HG02870 (cell line): ENCODE measurements around the gene NODAL.

Experiments used
- ATAC-seq: cut with Tn5 transposase; IDR thresholded peaks from one replicate; pipeline ENCODE4 v1.9.1; 2021; ENCODE audit warnings: mild to moderate bottlenecking, moderate library complexity; ENCODE audit not compliant: unreplicated experiment

Gene NODAL

DNA sequence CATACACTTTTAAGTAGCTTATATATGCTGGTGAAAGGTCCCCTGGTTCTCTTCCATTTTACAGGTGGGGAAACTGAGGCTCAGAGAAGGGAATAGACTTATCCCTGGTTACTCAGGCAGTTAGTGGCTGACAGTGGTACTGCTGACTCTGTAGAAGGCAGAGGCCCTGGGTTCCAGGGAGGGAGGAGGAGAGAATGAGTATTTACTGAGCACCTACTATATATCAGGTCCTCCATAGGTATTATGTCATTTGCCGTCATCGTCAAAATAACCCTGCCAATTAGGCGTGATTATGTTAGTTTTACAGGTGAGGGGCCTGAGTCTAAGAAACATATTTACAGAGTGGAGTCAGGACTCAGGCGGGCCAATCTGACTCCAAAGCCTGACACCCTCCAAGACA, 23.8 kb upstream of the NODAL start:
- ATAC-seq = no peak

DNA sequence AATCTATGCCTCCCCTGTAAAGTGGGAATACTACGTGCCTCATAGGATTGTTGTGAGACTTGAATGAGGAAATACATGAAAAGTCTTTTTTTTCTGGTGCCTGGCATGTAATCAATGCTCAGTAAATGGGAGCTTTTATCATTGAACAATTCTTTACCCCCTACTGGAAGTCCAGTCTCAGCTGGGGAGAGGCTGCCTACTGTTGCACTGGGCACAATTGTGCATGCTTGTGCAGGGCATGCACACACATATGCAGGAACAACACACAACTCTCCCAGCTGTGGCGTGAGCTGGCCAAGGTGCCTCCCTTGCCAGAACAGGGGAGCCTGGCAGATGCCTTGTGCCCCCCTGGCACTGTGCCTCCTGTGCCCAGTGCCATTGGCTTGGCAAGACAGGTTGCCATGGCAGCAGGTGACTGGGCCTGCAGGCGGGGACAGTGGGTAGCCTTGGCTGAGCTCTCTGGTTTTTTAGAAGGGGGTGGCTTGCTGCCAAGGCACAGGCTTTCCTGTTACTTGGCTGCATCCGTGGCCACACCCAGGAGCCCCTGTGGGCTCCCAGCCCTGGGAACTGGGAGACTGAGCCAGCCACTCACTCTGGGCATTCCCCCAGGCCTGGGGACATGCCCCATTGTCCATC, 21.0 kb upstream of the NODAL start:
- ATAC-seq = no peak

DNA sequence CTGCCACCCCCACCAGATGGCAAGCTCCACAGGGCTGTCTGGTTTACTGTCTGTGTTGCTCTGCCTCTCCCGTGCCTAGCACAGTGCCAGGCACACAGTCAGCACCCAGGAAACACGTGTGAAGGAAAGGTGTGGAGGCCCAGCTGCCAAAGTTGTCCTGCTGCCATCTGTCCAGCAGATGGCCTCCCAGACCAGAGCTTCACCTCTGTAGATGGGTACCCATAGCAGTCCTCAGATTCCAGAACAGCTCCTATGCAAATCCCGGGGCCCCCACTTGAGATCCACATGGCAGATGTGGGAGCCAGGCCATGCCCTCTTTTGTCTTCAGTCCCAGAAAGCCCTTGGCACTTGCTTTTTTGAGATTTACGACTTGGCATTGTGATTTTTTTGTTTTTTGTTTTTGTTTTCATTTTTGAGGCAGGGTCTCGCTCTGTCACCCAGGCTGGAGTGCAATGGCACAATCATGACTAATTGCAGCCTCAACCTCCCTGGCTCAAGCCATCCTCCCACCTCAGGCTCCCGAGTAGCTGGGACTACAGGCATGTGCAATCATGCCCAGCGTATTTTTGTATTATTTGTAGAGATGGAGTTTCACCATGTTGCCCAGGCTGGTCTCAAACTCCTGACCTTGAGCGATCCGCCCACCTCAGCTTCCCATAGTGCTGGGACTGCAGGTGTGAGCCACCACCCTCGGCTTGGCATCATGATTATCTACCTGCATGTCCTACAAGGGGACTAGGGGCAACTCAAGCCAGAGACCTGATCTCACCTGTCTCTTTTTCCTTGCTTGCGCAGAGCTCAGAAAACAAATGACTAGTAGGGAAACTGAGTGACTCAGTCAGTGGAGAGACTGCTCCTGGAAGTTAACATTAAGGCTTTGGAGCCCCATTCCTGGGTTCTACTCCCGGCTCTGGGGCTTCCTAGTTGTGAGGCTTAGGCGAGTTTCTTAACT, 20.2 kb upstream of the NODAL start:
- no peak for ATAC-seq

DNA sequence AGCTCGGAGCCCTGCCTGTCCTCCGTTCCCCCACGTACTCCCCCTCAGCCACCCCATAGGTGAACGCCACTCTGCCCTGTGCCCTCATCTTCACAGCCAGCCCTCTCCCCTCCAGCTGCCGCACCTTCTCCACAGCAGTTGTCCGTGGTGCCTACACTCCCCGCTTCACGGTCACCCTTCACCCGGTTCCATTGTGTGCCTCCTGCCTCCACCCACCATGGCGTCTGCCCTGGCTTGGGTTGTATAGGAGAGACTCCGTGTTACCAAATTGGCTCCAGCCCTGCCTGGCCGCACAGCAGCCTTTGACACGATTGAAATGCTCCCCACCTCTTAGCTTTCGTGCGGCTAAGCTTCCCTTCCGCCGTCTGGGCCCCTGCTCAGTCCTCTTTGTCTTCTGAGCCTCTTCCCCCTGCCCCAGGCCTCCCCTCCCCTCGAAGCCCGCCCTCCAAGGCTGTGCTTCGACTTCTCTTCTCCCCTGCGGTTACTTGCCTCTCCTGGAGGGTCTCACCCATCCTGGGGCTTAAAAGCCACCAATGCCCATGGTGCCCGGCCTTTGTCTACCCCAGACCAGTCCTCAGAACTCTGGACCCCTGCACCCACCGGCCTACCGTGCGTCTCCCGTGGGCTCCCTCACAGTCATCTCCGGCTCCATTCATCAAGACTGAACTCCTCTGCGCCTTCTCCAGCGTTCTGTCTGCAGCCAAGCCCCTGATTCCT, 18.5 kb upstream of the NODAL start:
- no peak for ATAC-seq

DNA sequence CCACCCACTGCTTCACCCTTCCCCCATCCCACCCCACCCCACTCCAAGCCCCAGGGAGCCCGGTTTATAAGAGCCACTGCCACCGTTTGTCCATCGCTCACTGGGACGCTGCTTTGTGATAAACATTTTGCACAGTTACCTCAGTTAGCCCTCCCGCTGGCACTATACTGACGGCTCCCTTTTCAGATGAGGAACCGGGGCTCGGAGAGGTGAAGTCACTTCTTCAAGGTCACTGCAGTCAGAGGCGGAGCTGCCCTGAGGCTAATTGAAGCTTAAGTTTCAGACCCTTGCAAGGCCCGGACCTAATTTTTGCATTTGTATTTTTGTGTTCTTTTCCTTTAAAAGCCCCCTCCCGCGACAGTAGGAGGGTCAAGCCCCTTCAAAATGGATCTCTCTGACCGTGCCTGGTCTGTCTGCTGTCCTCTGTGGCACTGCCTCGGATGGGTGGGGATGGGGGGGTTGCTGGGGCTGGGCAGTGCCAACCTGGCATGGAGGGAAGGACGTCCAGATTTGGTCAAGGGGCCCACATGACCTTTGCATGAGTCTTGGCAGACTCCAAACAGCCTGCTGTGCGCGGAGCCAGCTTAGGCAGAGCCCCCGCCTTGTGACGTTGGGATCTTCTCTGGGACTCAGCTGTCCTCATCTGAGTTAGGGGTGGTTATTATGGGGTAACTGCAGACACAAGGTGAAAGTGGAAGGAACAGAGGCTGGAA, 17.7 kb upstream of the NODAL start:
- ATAC-seq = no peak

DNA sequence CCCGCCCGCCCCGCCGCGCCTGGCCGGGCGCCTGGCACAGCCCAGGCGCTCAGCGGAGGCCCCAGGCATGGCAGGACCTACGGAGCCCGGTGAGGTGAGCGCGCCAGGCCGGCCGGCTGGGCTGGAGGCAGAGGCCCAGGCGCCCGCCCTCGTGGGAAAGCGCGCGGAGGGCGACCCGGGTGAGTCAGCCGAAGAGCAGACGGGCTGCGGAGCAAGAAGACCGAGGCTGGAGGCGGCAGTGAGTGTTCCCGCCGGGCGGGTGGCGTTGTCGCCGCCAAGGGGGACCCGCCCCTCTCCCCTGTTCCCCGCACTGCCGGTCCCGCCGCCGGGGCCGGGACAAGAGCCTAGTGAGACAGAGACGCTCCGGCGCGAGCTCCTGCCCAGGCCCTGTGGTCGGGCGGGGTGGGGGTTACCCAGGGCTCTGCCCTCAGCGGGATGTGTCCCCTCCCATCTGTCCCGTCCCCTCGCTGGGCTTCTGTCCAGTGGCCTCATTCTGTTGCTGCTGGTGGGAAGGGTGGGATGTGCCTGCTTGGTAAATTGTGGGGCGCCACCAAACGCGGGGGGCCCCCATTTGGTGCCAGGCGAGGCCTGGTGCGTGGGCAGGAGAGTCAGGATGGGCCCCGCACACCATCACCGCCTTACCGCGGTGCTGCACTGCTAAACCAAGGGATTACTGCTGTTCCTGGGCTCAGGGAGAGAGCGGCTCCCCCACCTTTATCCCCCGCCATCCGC, 17.0 kb upstream of the NODAL start:
- ATAC-seq = no peak

DNA sequence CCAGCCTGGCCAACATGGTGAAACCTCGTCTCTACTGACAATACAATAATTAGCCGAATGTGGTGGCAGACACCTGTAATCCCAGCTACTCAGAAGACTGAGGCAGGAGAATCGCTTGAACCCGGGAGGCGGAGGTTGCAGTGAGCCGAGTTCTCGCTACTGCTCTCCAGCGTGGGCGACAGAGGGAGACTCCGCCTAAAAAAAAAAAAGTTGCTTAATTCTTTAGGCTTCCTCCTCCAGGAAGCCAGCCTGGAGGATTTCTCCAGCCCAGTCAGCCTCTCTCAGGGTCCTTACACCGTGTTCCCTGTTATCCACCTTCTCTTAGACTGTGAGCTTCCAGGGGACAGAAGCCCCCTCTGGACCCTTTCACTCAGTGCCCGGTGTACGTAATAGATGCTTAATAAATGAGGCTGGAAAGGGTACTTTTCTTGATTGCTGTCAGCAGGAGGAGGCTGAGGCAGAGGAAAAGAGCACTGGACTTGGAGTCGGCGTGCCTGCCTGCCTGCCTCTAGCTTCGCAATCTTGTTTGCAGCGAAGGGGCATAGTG, 16.4 kb upstream of the NODAL start:
- ATAC-seq = no peak

DNA sequence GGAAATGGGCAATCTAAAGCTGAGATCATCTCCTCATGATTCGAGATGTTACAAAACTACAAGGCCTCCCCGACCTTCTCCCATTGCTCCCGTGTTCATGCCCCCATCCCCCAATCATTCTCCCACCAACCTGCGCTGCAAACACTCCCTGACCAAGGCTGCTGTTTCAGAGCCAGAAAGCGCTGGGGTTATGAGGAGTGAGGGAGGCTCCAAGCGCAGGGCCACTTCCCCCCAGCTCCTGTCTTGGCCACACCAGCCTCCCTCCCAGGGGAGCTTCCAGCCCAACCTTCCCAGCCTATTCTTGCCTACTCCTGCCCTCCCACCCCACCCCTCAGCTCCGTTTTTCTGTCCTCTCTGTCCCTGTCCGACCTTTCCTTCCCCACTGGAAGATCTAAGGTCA, 14.7 kb upstream of the NODAL start:
- no peak for ATAC-seq

DNA sequence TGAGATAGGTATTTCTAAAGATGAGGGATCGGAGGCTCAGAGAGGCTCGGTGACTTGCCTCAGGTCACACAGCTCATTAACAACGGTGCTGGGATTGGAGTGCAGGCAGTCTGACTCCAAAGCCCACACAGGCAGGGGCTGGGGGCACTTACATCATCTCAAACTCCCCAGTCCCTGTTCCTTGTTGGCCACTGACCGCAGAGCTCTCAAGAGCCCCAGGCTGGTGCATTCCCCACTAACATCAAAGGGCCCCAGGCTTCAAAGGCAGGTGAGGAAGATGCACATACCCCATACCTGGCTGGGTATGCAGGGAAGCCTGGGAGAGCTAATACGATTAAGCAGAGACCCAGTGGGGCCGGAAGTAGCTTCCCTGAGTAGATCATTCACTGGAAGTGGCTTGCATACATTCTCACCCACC, 13.7 kb upstream of the NODAL start:
- no peak for ATAC-seq

DNA sequence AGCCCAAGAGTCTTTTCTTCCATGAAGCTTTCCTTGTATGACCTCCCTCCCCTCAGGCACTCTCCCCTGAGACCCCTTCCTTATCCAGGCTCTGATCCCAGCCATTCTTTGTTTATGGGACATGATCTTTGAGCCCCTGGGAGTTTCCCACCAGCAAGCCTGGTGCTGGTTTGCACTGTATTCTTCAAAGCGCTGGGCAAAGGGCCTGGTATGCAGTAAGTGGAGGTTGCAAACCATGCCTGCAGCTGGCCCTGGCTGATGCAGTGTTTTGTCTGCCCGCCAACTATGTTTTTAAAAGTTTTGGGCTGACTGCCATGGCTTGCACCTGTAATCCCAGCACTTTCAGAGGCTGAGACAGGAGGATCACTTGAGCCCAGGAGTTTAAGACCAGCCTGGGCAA, 6.8 kb upstream of the NODAL start:
- no peak for ATAC-seq

DNA sequence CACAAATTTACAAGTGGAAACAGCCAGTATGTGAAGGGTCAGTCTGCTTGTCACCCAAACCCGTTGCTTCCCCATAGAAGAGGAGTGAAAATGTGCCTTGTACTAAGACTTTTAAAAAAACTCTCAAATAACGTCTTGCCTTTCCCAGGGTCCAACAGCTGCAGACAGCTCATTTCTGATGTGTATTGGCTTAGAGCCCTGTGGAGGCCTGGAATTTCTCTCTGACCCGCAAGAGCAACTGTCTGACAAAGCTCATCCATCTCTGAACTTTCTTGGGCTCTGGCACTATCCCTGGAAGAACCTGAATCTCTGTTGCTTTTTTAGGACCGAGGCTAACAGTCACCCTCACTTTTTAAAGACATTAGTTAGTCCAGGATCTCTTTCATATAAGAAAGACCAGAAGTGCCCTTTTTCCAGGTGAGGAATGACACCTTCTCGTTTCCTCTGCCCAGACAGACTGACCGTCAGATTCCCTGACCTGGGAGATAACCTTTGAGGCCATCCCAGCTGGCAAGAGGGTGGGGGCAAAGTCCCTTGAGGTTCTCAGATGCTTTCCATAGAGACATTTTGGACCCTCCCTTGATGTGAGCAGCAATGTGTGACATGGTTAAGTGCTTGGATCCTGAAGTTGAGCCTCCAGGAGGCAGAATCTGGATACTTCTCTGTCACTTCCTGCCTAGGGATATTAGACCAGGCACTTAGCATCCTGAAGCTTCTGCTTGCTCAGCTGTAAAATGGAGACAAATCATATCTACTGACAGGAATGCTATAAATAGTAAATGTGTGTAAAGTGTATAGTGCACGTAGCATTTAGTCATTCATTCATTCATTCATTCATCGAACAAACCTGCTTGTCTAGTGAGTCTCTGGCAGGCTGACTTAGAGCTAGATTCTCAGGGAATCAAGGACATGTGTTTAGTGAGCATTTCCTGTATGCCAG, 4.5 kb upstream of the NODAL start:
- no peak for ATAC-seq

DNA sequence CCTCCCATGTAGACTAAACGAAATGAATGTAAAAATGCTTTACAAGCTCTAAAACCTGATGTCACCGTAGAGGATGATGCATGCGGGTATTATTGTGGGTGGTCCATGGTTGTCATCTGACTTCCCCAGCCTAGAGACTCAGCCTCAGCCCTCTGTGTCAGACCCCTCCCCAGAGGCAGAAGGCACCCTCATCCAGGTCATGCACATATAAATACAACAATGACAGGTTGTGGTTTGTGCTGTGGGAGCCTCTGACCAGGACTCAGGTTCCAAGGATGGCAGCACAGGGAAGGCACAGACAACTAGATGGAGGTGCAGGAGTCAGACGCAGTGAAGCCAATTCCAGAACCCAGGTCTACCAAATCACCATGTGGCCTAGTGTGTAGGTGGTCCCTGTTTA, 3.3 kb upstream of the NODAL start:
- no peak for ATAC-seq

DNA sequence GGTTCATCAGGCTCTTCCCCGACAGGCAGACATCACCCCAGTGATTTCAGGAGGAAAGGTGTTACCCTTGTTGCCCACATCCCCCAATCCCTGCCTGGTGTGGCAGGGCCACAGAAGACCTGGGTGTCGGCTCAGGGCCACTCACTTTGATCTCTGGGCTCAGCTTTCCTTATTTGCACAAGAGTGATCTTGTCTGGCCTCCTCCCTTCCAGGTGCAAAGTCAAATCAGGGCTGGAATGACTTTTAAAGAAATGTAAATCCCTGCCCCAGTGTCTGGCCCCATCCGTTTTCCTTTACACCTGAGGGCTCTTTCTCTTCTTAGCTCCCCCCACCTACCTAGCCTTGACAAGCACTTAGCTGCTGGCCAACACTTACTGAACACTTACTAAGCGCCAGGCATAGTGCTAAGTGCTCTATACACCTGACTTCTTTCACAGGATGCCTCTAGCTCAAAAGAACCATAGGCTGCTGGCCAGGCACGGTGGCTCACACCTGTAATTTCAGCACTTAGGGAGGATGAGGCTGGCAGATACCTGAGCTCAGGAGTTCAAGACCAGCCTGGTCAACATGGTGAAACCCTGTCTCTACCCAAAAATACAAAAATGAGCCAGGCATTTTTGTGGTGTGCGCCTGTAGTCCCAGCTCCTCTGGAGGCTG, 979 bp upstream of the NODAL start:
- ATAC-seq = no peak

DNA sequence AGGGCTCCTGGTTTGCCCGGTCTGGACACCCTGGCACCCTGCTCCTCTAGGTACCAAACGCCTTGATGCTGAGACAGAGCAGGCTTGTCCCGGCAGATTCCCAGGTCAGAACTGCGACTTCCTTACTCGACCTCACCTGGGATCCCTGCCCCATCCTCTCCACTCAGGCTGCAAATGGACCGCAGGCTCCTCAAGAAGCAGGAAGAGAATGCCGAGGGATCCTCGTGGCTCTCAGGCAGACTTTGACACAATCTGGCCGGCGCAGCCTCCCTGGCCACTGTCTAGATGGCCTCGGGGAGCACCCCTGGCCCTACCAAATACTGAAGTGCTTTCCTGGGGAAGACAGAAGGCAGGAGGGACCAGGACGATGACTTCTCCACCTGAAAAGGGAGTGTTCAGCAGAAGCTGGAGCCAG, 421 bp upstream of the NODAL start:
- ATAC-seq = no peak

DNA sequence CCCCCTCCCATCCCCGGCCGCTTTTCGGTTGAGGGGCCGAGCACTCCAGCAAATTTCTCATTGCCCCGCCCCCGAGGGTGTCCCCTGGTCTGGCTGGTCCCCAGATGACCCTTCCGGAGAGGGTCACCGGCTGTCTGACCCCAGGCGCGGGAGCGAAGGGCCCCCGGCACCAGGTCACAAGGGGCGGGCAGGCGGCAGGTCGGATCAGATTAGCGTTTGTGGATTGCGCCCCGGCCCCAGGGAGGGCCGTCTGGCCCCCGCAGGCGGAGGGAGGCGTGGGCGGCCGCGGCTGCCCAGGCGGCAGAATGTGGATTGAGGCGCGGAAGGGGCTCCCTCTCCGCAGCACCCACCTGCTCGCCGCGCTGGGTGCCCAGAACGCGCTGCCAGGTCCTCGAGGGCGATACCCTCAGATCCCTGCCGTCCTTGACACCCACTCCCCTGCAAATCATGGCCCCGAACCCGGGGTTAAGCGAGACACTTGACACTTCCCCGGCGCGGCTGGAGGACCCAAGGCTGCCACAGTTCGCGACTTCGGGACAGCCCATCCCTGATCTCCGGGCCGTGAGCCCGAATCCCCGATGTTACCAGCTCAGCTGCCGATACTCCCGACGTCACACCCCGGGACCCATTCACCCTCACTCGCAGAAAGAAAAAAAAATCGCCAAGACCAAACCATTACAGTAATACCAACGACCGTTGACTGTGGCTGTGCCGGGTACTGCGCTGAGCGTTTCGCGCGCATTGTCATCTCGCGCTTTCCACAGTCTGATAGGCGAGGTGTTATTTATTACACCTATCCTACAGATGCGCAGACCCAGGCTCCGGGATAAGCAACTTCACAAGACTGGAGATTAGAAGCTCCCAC, 953 bp downstream of the NODAL start:
- ATAC-seq = no peak

DNA sequence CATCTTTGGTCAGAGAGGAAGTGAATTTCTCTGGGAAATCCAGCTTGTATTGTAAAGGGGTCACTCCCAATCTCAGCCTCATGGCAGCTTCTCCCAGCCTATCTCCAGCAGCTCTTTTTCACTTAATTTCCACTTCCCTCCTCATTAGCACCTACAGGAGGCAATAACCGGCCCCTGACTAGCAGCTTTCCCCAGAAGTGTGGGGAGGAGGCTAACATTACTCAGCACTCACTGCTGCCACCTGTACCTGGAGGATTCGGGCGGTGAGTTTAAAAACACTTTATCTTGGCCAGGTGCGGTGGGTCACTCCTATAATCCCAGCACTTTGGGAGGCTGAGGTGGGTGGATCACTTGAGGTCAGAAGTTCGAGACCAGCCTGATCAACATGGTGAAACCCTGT, 3.8 kb downstream of the NODAL start:
- no peak for ATAC-seq

DNA sequence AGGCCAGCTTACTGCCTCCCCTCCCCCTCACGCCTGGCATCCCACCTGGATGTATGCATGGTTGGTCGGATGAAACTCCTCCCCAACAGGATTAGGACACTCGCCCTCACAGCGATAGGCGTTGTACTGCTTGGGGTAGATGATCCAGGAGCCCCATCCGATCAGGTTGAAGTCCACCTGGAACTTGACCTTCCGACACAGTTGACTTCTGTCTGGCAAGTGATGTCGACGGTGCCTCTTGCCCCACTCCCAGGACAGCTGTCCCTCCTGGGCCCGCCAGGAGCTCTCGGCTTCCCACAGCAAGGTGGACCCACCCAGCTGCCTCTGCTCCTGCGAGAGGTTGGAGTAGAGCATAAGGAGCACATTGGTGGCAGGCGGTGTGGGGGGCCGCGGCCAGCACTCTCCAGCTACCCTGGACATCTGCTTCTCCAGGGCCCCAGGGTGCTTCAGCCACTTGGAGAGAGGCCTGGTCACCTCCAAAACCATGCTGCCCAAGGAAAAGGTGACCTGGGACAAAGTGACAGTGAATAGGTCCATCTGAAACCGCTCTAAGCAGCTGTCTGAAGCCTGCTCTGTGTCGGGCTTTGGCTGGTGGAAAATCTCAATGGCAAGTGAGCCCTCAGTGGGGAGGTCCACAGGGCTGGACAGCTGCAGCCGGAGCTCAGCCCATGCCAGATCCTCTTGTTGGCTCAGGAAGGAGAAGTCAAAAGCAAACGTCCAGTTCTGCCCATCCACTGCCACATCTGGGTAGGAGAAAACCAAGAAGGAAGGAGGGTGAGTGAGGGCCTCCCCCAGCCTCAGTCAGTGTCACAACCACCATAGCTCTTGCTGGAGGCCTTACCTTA, 6.0 kb downstream of the NODAL start:
- no peak for ATAC-seq
